ENCODE data around the gene IFT20.

The IFT20 gene

GRCh38 chr17:28368306-28368831, 33.1 kb upstream of the IFT20 start:
- no peak for DNase-seq (ENCODE audit: low read depth)
- no peak for TF ChIP-seq CTCF (conservative IDR thresholded peaks at IDR 0.05; ENCODE audit: low read length)
- no peak overlapping the region for H3K4me3 ChIP-seq (ENCODE audit: low read length)

GRCh38 chr17:28367641-28368305, 32.5 kb upstream of the IFT20 start:
- no peak overlapping the region for H3K4me3 ChIP-seq (ENCODE audit: low read length)
- no peak for TF ChIP-seq CTCF (conservative IDR thresholded peaks at IDR 0.05; ENCODE audit: low read length)
- DNase-seq (ENCODE audit: low read depth): no peak

GRCh38 chr17:28366605-28367004, 31.3 kb upstream of the IFT20 start:
- no peak for TF ChIP-seq CTCF (conservative IDR thresholded peaks at IDR 0.05; ENCODE audit: low read length)
- no peak for DNase-seq (ENCODE audit: low read depth)

GRCh38 chr17:28365487-28365886, 30.2 kb upstream of the IFT20 start:
- no peak overlapping the region for H3K4me3 ChIP-seq (ENCODE audit: low read length)
- no peak for DNase-seq (ENCODE audit: low read depth)
- TF ChIP-seq CTCF (conservative IDR thresholded peaks at IDR 0.05; ENCODE audit: low read length): no peak

More at GRCh38 chr17:28366605-28367004, 31.3 kb upstream of the IFT20 start:
- no peak overlapping the region for H3K4me3 ChIP-seq (ENCODE audit: low read length)

- DNase-seq (ENCODE audit: low read depth): no peak
- TF ChIP-seq CTCF (conservative IDR thresholded peaks at IDR 0.05; ENCODE audit: low read length): no peak
- H3K4me3 ChIP-seq (ENCODE audit: low read length): no peak within 1 kb of the TSS
Measured at GRCh38 chr17:28364665-28365363, 29.5 kb upstream of the IFT20 start, which contains the start of gene SEBOX. TSS of gene SEBOX (minus strand) at chr17:28365199. CDS start at chr17:28365151, 48 bp downstream.

GRCh38 chr17:28363776-28364650, 28.7 kb upstream of the IFT20 start:
- no peak for TF ChIP-seq CTCF (conservative IDR thresholded peaks at IDR 0.05; ENCODE audit: low read length)
- no peak overlapping the region for H3K4me3 ChIP-seq (ENCODE audit: low read length)
- DNase-seq (ENCODE audit: low read depth): no peak

Data from AG10803 (cell line).